ENCODE results near the gene COL1A2. TPM values are rescaled to one million over a fixed set of nuclear protein-coding genes. Genes with fewer than 3 reads are reported as not detected.

The COL1A2 gene
- polyA plus RNA-seq, 6 donors from 2014 or later = 0.41 TPM; not detected in 5

DNA sequence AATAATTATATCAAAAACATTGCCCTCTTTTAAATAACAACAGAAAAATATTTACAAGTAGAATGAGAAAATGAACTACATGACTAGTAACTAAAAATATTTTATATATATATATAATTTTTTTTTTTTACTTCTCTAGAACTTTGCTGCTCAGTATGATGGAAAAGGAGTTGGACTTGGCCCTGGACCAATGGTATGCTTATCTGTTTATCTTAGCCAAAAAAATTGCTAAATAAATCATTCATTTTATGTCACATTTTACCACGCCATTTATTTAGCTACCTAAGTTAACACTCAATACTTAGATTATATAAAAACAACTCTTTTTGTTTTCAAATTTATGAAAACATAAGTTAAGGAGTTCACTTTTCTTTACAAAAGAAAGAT, 6.7 kb downstream of the COL1A2 start:
- Mint-ChIP-seq H3K4me1 (no peaks in the 10 kb centered on the region), H3K27ac (no peak overlapping the region), H3K27me3 (peaks cover 0 to 34% (median 23%) of the 10 kb centered on the region in 3 donors), H3K36me3 (peaks cover 0 to 4% of the 10 kb centered on the region in 2 donors), H3K4me3 (no peak overlapping the region), H3K9me3 (no peaks in the 10 kb centered on the region)
- no peak for ATAC-seq (ENCODE audit: low read depth in 2 of 2)
- DNase-seq = no peak

DNA sequence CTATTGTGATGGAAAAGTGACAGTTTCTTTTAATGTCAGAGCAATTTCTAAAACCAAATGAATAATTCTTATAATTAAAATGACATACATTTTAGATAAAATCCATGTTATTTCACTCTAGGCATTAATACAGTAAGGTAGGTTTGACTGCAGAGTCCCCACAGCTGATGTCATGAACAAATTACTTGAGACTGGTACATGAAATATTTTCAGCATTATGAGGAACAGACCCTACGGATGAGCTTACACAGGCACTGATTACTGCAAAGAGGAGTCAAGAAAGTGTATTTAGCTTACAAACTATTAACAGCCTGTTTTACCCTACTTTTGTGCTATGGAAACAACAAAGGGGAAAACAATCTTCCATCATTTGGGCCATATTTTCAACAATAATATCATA, 8.9 kb downstream of the COL1A2 start:
- DNase-seq (no peak), ATAC-seq (ENCODE audit: low read depth in 2 of 2) (no peak)
- Mint-ChIP-seq H3K9me3 (no peaks in the 10 kb centered on the region), H3K27ac (no peak overlapping the region), H3K27me3 (peaks cover 0 to 34% (median 18%) of the 10 kb centered on the region in 3 donors), H3K4me3 (no peak overlapping the region), H3K36me3 (peaks cover 0 to 4% of the 10 kb centered on the region in 2 donors), H3K4me1 (no peaks in the 10 kb centered on the region)

DNA sequence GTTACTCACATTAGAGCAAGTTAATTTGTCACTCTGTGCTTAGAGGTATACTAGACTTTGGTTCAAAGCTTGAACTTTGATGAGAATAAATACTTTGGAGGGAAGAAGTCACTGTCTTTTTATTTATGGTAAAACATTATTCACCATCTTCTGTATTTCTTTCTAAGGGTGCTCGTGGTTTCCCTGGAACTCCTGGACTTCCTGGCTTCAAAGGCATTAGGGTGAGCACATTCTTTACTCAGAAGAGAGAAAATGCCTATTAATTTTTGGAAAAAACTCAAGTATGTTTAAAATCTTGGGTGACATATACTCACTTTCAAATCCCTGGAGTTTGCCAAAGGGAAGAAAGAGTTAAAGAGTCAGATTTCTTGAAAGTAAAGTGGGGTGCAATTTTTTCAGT, 10.8 kb downstream of the COL1A2 start:
- no peak for DNase-seq
- ATAC-seq (ENCODE audit: low read depth in 2 of 2) = no peak
- Mint-ChIP-seq H3K9me3 (no peaks in the 10 kb centered on the region), H3K4me3 (no peak overlapping the region), H3K36me3 (peaks cover 0 to 4% of the 10 kb centered on the region in 2 donors), H3K27me3 (peaks cover 0 to 18% (median 15%) of the 10 kb centered on the region in 3 donors), H3K27ac (no peak overlapping the region), H3K4me1 (peaks cover 0 to 3% (median under 1%) of the 10 kb centered on the region in 3 donors)

DNA sequence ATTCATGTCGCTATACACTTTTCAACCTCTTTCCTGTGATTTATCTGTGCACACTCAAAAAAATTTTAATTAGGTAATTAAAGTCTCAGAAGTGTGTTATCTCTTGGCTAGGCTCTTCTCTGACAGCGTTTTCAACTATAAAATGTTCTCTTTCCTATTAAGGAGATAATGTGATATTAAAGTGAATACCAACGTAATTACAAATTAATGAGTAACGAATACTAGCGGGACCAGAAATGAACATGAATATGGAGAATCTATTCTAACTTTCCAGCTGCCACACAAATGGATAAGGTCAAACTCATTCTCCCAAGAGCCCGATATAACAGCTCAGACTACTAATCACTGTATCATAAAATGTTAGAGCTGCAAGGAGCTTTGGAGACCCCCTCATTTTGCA, 12.0 kb downstream of the COL1A2 start:
- H3K4me3 Mint-ChIP-seq = no peak overlapping the region
- H3K9me3 Mint-ChIP-seq = no peaks in the 10 kb centered on the region
- peaks cover 0 to 4% of the 10 kb centered on the region in 2 donors for H3K36me3 Mint-ChIP-seq
- H3K27ac Mint-ChIP-seq = no peak overlapping the region
- peaks cover 5 to 10% (median 7%) of the 10 kb centered on the region in 3 donors for H3K4me1 Mint-ChIP-seq
- no peak for DNase-seq
- peaks cover 0 to 15% (median 12%) of the 10 kb centered on the region in 3 donors for H3K27me3 Mint-ChIP-seq
- no peak for ATAC-seq (ENCODE audit: low read depth in 2 of 2)

DNA sequence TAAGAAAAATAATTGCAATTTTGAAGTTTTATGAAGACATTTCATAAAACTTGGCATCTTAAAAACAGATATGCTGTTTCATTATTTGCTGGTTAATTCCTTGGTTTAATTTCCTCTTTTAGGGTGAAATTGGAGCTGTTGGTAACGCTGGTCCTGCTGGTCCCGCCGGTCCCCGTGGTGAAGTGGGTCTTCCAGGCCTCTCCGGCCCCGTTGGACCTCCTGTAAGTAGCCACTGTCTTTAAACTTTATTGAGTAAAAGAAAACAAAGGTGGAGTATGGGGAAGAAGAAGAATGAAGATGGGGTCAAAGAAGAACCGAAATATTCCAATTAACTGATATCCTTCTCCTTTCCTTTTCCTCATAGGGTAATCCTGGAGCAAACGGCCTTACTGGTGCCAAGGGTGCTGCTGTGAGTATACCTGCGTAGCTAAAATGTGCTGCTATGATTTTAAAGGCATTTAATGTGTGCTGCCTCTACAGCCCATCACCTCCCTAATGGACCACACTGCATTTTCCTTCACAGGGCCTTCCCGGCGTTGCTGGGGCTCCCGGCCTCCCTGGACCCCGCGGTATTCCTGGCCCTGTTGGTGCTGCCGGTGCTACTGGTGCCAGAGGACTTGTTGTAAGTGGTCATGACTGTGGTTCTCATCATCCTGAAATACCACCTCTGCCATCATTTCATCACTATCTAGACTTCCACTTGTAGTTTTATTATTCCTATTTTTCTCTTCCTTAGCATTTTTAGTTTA, 14.7 kb downstream of the COL1A2 start:
- DNase-seq (no peak), ATAC-seq (ENCODE audit: low read depth in 2 of 2) (no peak)
- H3K4me3 Mint-ChIP-seq = peak overlapping the region in 1 of 8 donors; percentile 68
- H3K9me3 Mint-ChIP-seq = no peaks in the 10 kb centered on the region
- peaks cover 5 to 10% (median 7%) of the 10 kb centered on the region in 3 donors for H3K4me1 Mint-ChIP-seq
- H3K27me3 Mint-ChIP-seq = peaks cover 0 to 8% (median 0%) of the 10 kb centered on the region in 3 donors
- no peak overlapping the region for H3K27ac Mint-ChIP-seq
- H3K36me3 Mint-ChIP-seq = peaks cover 0 to 4% of the 10 kb centered on the region in 2 donors

DNA sequence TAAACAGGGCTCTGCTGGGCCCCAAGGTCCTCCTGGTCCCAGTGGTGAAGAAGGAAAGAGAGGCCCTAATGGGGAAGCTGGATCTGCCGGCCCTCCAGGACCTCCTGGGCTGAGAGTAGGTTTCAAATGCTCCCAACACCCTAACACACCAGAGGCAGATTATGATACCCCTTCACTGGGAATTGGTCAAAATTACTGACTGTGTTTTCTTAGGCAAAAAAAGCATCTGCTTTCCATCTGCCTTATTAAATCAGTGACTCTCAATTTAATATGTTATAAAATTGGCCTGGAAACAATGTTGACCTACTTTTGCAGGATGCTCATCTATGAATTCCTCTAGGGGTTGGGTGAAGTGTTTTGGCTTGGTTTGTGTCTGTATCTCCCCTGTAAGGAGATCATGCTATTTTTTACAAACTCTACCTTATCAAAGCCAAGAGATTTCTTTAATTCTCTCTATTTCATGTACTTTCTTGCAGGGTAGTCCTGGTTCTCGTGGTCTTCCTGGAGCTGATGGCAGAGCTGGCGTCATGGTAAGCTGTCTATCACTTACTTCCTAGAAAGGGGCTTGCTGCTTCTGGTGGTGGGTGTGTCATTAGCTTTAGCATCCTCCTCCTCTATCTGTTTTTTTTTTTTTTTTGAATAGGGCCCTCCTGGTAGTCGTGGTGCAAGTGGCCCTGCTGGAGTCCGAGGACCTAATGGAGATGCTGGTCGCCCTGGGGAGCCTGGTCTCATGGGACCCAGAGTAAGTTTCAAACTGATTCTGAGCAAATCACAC, 15.9 kb downstream of the COL1A2 start:
- Mint-ChIP-seq H3K9me3 (no peaks in the 10 kb centered on the region), H3K4me3 (peak overlapping the region in 2 of 8 donors; percentile 3 to 17), H3K4me1 (peaks cover 5 to 10% (median 7%) of the 10 kb centered on the region in 3 donors), H3K27ac (peak overlapping the region in 1 of 6 donors; percentile 71), H3K27me3 (peaks cover 0 to 8% (median 0%) of the 10 kb centered on the region in 3 donors), H3K36me3 (no peaks in the 10 kb centered on the region)
- DNase-seq = no peak
- ATAC-seq (ENCODE audit: low read depth in 2 of 2) = peak in 1 of 2 donors; percentile 39

DNA sequence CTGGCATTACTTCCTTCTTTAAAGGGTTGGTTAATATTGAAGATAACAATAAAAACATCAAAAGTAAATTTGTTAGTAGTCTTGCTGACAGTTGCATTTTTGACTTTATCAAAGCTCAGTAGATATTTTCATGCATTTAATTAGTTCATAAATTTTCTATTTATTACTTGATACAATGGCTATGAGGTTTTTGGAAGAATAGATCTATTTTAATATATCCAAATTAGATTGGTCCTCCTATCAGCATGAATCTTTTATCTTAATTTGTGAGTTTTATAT, 16.4 kb downstream of the COL1A2 start:
- Mint-ChIP-seq H3K4me3 (no peak overlapping the region), H3K27ac (peak overlapping the region in 1 of 6 donors; percentile 71), H3K36me3 (no peaks in the 10 kb centered on the region), H3K9me3 (no peaks in the 10 kb centered on the region), H3K4me1 (peaks cover 5 to 10% (median 7%) of the 10 kb centered on the region in 3 donors), H3K27me3 (peaks cover 0 to 4% (median 0%) of the 10 kb centered on the region in 3 donors)
- ATAC-seq (ENCODE audit: low read depth in 2 of 2) = no peak
- DNase-seq = no peak

DNA sequence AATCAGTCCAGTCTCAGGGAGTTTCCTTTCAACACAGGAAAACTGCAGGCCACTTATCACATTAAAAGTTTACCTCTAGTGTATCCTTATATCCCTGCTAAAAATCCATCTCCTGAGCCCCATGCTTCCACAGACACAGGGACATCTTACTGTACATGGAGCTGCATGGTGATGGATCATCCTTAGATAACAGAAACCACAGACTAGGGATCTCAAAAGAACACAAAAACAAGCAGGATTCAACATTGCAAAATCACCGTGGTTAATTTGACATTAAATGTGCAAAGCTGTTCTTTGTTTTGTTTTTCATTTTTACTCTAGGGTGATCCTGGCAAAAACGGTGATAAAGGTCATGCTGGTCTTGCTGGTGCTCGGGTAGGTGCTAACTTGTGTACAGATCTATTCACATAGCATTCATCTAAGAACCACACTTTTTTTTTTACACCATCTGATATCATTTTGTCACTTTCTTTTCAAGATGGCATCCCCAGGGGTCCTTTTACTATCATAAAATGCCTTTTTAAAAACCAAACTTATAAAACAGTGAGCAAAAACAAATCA, 18.1 kb downstream of the COL1A2 start:
- Mint-ChIP-seq H3K9me3 (no peaks in the 10 kb centered on the region), H3K27me3 (peaks cover 0 to 14% (median 0%) of the 10 kb centered on the region in 3 donors), H3K4me1 (peaks cover 5 to 10% (median 7%) of the 10 kb centered on the region in 3 donors), H3K27ac (no peak overlapping the region), H3K36me3 (no peaks in the 10 kb centered on the region), H3K4me3 (no peak overlapping the region)
- ATAC-seq (ENCODE audit: low read depth in 2 of 2) (no peak), DNase-seq (no peak)

DNA sequence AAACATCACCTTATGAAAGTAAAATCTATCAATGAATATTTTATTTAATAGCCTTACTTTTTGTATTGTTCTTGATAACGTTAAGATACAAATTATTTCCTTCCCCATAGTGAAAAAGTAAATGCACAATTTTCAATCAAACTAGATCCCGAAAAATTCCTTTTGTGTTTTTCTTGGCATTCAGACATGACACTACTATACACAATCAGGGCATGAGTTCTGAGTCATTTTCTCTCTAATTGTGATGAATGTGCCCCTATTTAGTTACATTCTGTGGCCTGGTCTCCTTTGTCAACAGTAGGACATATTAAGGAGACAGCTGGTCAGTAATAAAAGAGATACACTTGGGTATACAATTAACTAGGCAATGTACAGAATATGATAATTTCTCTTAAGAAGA, 19.8 kb downstream of the COL1A2 start:
- Mint-ChIP-seq H3K4me3 (no peak overlapping the region), H3K27ac (no peak overlapping the region), H3K9me3 (no peaks in the 10 kb centered on the region), H3K36me3 (no peaks in the 10 kb centered on the region), H3K4me1 (peaks cover 5 to 10% (median 7%) of the 10 kb centered on the region in 3 donors), H3K27me3 (peaks cover 0 to 14% (median 0%) of the 10 kb centered on the region in 3 donors)
- ATAC-seq (ENCODE audit: low read depth in 2 of 2) (no peak), DNase-seq (no peak)

DNA sequence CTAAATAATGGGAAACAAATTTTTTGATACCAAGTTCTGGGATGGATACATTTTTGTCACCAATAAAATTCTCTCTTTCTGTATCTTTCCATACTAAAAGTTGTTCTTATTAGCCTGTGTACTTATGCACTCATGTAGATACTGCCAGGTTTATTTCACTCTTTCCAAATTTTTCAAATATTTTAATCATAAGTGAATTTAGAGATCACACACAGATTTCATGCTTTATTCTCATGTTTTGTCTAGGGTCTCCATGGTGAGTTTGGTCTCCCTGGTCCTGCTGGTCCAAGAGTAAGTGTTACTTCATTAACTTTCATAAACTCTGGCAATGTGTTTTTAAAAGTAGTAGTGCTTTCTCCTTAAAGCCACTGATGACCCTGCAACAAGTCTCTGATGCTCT, 20.3 kb downstream of the COL1A2 start:
- DNase-seq = no peak
- peaks cover 0 to 19% (median 2%) of the 10 kb centered on the region in 3 donors for H3K27me3 Mint-ChIP-seq
- ATAC-seq (ENCODE audit: low read depth in 2 of 2) = no peak

DNA sequence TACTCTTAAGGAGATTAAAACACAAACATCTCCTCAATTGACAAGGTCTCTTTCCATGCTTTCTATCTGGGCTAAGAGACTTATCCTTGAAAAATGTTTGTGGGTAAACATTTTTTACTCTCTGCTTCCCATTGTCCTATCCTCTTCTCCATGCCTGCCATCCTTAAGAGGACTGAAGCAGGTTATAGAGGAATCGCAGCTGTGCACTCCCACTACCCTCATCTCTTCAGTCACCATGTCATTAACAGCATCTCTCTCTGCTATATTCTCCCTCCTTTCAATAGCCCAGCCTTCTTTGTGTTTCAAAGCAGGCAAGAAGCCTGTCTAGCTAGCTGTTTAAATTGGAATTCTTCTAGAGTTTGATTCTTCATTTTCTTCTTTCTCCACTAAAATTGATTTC, 22.6 kb downstream of the COL1A2 start:
- H3K36me3 Mint-ChIP-seq = no peaks in the 10 kb centered on the region

More for the DNA sequence above, 20.3 kb downstream of the COL1A2 start:
- Mint-ChIP-seq H3K4me1 (peaks cover 5 to 10% (median 7%) of the 10 kb centered on the region in 3 donors), H3K4me3 (no peak overlapping the region), H3K36me3 (no peaks in the 10 kb centered on the region), H3K27ac (no peak overlapping the region), H3K9me3 (no peaks in the 10 kb centered on the region)

DNA sequence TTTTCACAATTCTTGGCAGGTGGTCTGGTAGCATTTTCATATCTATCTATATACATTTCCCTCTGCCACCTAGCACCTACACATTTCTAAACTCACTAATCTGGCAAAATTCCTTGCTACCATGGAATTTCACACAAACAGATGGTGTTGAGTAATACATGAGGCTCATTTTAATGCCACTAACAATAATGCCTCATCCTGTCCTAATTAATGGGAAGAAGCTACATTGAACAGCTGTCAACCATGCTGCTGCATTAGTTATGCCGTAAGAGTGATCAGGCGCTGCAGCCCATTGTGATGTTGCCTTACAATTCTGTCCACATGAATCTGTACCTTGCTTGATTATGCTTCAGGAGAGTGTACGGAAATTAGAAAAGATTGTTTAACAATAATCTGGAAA, 23.2 kb downstream of the COL1A2 start:
- no peak overlapping the region for H3K4me3 Mint-ChIP-seq
- no peak overlapping the region for H3K27ac Mint-ChIP-seq
- H3K4me1 Mint-ChIP-seq = no peaks in the 10 kb centered on the region
- peaks cover 0 to 16% (median 6%) of the 10 kb centered on the region in 3 donors for H3K27me3 Mint-ChIP-seq
- DNase-seq (no peak), ATAC-seq (ENCODE audit: low read depth in 2 of 2) (no peak)
- H3K9me3 Mint-ChIP-seq = no peaks in the 10 kb centered on the region
- no peaks in the 10 kb centered on the region for H3K36me3 Mint-ChIP-seq

More for the DNA sequence above, 22.6 kb downstream of the COL1A2 start:
- ATAC-seq (ENCODE audit: low read depth in 2 of 2) (no peak), DNase-seq (no peak)
- Mint-ChIP-seq H3K9me3 (no peaks in the 10 kb centered on the region), H3K4me3 (no peak overlapping the region), H3K27me3 (peaks cover 0 to 16% (median 6%) of the 10 kb centered on the region in 3 donors), H3K27ac (peak overlapping the region in 1 of 6 donors; percentile 1), H3K4me1 (no peaks in the 10 kb centered on the region)

DNA sequence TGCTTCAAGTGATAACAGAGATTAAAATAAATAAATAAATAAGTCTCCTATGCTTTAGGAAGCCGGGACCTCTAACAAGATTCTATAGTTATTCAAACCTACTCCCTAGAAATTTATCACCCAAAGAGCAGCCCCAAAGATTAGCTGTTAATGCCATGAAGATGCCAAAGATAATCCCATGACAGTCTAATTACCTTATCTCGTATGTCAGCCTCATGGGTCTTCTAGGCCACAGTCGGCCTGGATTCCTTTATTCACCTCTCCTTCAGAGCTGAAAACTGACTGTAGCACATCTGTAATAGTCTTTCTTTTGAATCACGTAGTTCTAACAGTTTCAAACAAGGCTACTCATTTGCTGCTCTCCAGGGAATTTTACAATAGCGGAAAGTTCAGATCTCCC, 24.2 kb downstream of the COL1A2 start:
- Mint-ChIP-seq H3K36me3 (no peaks in the 10 kb centered on the region), H3K4me1 (no peaks in the 10 kb centered on the region), H3K9me3 (no peaks in the 10 kb centered on the region), H3K27ac (no peak overlapping the region), H3K27me3 (peaks cover 0 to 16% (median 11%) of the 10 kb centered on the region in 3 donors), H3K4me3 (no peak overlapping the region)
- DNase-seq (no peak), ATAC-seq (ENCODE audit: low read depth in 2 of 2) (no peak)

Measured in naive B cell (primary cell).